Non-pigmented ciliary epithelial cell (primary cell): ENCODE data around the gene UPK3BL2.
"Not testable (repeated sequence)": the region's sequence is repeated elsewhere in the genome, so short reads cannot be mapped to it uniquely, and the experiment has no call there.

Experiments used
- DNase-seq: peaks from one replicate; pipeline ENCODE4 v3.0.0-alpha.2; 2010; ENCODE audit warnings: low read depth

Gene UPK3BL2

DNA sequence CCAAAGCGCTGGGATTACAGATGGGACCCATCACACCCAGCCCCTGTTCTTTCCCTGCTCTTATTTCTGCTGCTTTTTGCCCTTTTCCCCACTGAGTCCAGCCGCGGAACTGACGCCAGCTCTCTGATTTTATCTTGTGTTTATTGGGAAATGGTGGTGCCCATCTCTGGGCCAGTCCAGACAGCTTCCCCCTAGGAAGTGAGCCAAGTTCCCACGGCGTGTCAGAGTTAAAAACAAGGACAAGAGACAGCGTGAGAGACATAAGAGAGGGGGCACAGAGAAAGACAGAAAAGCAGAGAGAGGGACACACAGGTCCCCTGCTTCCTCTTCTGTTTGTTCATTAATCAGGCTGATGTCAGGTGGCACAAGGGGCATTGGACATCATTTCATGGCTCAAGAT, 11.9 kb downstream of the UPK3BL2 start:
- not testable (repeated sequence) for DNase-seq

DNA sequence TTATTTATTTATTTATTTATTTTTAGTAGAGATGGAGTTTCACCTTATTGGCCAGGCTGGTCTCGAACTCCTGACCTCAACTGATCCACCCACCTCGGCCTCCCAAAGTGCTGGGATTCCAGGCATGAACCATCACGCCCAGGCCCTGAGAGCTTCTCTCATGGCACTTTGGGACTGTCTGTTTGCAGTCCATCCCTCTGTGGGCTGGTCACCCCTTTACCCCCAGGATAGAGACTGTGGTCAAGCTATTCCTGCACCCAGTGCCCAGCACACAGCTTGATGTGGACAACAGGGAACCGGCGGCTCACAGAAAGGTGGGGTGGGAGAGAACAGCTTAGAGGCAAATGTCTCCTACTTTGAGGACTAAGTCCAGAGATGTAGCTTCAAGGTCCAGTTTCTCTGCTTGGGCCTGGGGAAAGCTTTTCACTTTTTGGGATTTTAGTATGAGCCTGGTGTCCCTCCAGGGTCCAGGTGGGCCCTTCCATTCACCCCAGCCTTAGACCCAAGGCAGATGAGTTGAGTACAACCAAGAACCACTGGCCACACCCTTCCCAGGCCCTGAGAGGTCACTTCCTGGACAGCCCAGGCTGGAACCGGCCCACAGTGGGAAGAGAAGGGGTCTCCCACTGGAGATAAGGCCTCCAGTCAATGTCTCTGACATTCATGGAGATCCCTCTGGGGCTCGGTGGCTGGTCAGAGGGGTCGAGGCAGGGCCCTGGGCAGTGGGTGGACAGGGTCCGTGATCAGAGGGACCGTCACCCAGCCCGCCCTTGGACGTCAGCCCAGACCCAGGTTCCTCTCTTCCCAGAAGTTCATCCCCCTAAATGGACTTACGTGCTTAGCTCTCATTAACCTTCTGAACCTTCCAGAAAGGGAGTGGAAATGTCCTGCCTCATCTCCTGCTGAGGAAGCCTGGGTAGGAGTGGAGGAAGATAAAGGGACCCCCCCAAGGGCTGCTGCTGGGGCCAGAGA, 15.4 kb downstream of the UPK3BL2 start:
- not testable (repeated sequence) for DNase-seq

DNA sequence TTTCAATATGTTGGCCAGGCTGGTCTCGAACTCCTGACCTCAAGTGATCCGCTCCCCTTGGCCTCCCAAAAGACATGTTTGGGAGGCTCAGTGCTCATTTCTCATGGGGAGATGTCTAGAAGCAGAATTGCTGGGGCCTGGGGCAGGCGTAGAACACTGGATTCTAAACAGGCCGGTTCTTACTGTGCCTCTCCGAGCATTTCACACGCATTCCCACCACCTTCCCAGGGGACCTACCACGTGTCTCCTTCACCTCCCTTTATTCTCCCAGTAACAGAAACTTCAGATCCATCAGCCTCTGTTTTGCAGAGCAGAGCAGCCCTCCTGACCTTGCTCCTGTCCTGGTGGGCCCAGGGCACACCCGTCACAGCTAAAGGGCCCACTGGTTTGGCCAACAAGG, 16.3 kb downstream of the UPK3BL2 start:
- DNase-seq, result not testable (repeated sequence)

DNA sequence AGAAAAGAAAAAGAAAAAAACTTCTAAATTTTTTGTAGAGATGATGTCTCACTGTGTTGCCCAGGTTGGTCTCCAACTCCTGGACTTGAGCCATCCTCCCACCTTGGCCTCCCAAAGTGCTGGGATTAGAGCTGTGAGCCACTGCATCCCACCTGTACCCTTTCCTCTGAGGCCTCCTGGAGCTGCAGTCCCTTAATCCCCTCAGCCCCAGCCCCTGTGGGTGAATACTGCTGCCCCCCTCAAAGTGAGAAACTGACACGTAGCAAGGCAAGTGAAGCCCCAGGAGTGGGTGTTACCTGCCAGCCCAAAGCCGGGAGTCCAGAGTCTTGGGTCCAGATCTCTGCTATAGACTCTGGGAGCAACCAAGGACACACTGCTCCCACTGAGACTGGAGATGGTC, 18.7 kb downstream of the UPK3BL2 start:
- DNase-seq, result not testable (repeated sequence)

DNA sequence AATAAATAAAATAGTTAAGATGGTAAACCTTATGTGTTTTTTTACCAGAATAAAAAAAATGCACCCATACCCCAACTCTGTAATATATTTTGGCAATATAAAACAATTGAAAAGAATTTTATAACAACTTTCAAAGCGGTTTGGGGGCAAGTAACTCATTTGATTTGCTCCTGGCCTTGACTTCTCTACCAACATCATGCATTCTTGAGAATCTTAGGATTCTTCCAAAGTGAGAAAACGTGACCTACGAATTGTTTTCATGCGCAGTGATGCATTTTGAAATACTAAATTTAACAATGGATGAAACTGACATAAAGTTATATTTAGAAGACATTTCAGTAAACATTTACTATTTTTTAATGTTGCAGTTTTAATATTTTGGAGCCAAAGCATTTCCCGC, 22.7 kb downstream of the UPK3BL2 start:
- DNase-seq, result not testable (repeated sequence)

DNA sequence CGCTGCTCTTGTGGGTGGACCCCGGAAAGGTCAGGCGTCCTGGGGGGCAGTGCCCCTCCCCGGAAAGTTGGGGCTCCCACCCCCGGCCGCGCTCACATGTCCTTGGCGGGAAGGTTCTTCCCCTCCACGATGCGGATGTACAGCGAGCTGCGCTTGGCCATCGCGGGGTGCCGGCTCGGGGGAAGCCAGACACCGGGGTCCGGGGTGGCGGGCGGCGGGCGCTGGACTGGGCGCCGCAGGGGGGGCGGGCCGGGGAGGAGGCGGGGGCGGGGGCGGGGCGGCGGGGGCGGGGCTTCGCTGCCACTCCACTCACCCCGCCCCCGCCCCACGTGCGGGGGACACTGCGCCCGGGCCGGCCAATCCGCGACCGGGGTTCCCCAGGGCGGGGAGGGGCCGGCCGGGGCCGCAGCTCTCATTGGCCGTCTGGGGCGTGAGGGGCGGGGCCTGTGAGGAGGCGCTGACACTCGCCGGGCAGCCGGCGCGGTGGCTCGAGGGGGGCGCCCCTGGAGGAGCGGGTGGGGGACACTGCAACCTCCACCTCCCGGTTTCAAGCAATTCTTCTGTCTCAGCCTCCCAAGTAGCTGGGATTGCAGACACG, 25.8 kb downstream of the UPK3BL2 start, which contains the start of gene RASA4B:
Gene RASA4B, minus strand, starts transcription at position 228 of the 598 bp plus-strand sequence. Its CDS starts 67 bp downstream, at position 161.
- not testable (repeated sequence) for DNase-seq

DNA sequence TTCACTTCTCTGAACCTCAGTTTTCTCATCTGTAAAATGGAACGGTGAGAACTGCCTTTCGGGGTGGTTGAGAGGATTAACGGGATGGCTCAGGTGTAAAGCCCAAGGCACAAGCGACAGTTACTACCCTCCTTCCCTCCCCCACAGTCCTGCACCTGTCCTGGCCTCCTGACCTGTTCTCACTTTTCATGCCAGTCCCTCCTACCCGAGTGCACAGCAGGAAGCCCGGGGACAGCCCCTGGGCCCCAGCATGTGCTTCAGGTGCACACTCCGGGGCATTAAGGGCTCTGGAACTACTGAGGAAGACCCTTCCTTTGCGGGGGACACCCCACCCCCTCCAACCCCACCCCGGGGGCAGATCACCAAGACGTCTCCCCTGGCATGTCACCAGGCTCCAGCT, 26.5 kb downstream of the UPK3BL2 start:
- DNase-seq, result not testable (repeated sequence)

DNA sequence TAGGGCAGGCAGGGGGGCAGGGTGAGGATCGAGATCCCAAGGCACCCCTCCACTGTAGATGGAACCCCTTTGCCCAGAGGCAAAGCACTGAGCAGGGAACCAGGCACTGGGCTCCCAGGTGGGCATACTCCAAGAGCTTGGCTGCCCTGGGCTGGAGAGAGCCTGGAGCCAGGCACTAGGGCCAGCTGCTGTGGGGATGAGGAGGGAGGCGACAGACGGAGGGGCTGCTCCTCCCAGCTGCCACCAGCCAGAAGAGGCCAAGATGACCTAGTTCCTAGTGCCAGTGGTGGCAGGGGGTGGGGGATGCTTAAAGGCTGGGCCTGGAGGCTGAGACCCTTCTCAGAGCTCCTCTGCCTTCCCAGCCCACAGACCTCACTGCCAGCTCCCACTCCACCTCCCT, 27.6 kb downstream of the UPK3BL2 start:
- not testable (repeated sequence) for DNase-seq

DNA sequence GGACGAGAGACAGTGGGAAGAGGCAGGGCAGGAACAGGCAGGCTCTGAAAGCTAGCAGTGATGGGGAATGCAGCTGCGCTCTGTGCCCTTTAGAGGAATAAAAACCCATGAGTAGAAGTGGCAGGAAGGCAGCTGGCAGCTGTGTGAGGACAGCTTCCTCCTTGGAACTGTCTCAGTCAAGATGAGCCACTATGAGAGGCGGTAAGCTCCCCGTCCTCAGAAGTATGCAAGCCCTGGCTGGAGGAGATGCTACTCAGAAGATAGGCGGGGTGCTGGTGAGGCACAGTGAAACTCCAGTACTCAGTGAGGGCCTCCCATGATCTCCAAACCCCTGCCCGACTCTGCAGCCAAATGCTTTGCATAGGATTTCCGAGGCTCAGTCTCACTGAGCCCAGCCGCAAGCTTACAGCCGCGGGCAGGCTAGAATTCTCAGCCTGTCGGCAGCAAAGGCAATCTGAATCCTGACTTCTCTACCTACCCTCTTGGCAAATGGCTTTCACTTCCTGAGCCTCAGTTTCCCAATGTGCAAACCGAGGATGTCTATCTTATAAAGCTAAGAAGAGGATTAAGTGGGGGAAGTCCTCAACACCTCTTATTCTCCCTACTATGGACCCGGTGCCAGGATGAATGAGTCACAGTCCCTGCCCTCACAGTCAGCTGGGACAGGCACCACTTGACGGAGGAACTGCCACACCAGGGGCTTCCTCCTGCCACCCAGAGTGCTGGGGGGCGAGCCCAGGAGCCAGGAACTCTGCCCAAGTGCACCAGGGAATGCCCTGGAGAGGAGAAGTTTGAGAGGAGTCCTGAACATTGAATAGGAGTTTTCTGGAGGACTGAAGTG, 28.4 kb downstream of the UPK3BL2 start:
- DNase-seq, result not testable (repeated sequence)

DNA sequence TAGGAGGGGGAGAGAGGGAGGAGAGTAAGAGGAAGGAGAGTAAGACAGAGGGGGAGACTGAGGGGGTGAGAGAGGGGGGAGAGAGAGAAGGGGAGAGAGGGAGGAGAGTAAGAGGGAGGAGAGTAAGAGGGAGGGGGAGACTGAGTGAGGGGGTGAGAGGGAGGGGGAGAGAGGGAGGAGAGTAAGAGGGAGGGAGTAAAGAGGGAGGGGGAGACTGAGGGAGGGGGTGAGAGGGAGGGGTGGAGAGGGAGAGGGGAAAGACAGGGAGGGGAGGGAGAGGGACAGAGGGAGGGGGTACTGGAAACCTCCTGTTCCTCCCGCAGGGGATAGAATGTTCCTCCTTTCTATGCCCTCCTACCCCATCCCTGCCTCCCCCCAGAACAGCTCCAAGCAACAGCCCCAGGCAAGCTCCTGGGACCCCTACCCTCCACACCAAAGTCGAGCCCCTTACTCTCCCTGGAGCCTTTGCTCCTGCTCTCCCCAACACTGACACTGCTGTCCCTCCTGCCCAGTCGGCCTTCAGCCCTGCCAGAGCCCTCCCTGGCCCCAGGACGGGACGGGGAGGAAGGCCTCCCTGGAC, 30.8 kb downstream of the UPK3BL2 start:
- not testable (repeated sequence) for DNase-seq

DNA sequence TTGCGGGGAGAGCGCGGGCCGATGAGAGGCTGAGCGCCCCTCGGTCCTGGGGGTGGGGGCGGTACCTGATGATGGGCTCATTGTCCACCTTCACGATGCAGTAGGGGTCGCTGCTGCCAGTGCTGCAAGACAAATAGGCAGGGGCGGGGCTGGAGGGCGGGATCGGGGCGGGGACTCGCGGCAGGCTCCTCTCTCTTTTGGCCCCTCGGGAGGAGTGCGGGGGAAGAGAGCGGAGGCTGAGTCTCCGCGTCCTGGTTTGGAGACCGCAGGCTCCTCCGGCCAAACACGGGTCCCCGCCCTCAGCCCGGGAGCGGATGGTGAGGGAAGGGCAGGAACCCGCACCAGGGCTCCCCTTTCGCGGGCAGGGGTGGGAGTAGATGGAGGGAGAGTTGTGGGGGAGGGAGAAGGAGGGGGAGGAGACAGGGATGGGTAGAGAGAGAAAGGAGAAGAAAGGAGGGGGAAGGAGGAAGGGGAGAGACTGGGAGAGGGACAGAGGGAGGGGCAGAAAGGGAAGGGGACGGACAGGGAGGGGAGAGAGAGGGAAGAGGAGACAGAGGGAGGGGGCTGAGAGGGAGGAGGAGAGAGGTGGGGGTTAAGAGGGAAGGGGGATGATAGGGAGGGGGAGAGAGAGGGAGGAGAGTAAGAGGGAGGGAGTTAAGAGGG, 31.5 kb downstream of the UPK3BL2 start:
- DNase-seq, result not testable (repeated sequence)

DNA sequence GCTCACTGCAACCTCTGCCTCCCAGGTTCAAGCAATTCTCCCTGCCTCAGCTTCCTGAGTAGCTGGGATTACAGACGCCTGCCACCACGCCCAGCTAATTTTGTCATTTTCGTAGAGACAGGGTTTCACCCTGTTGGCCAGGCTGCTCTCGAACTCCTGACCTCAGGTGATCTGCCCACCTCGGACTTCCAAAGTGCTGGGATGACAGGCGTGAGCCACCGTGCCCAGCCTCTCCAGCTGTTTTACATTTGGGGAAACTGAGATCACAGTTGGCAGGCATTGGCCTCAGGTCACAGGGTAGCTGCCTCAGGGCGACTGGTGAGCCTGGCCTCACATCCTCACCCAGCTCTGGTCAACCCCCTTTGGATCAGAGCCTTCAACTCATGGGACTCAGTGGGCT, 32.9 kb downstream of the UPK3BL2 start:
- DNase-seq, result not testable (repeated sequence)

DNA sequence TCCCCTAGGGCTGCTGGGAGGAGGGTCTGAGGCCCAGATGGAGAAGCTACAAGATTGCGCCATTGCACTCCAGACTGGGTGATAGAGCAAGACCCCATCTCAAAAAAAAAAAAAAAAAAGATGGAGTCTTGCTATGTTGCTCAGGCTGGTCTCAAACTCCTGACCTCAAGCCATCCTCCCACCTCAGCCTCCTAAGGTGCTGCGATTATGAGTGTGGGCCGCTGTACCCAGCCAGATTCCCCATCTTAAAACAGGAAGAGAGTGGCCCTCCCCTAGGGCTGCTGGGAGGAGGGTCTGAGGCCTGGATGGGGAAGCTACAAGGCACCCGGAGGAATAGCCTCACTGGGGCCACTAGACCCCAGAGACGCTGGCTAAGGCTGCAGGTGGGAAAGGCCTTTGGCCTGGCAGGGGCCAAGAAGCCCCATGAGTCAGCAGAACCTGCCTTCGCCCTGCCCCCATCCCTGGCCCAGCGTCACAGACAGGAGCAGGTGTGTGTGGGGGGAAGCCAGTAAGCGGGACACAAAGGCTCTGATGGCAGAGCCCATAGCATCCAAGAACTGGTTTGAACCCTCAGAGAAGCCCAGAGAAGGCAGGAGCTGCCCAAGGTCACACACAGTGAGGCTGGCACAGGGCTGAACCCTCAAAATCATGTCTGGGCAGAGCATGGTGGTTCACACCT, 35.9 kb downstream of the UPK3BL2 start:
- not testable (repeated sequence) for DNase-seq

DNA sequence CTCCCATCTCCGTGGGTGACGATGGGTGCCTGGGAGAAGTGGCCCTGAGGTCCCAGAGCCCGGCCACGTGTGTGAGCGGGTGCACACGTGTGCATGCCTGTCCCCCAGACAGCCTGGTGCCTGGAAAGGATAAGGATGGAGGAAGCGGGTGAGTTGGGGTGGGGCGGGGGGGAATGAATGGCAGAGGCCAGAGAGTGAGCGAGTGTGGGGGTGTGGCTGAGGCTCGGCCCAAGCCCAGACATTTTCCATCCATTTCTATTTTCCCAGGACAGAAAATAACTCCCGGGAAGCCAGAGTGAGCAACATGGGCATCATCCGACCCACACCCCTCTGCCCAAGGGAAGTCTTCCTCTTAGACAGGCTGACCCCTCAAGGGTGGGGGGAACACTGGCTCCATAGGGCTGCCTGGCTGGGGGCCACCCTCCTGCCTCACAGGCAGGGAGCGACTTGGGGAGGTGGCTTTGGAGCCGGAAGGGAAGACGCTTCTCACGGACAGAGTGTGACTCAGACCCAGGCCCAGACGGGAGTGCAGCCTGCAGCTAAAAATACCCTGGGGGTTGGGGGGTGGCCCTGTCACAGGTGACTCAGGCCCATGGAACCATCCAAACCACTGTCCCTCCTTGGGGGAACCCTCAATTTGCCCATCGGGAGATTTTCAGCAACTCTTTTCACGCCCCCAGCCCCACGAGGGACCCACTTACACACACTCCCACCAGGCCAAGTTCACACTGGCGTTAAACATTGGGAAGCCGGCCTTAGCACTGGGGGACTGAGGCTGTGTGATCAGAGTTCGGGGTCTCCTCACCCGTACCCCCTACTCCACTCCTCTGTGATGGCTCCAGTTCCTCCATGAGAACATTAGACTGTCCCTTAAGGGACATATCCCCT, 38.0 kb downstream of the UPK3BL2 start:
- DNase-seq, result not testable (repeated sequence)

DNA sequence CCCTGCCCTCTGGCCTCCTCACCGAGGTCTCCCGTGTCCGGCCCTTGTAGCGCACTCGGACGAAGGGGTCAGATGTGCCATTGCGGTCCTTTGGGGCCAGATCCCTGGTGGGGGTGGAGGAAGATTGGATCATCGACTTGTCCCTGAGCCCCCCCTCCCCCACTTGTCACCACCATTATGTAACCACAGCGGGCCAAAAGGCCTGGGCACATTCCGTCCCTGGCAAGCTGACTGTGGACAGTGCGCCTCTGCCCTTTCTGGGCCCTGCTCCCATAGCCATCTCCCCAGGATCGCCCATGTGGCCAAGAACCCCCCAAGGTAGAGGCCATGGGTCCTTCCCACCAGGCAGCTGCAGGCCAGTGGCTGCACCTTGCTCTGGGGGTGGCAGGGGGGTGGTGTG, 40.4 kb downstream of the UPK3BL2 start:
- not testable (repeated sequence) for DNase-seq

DNA sequence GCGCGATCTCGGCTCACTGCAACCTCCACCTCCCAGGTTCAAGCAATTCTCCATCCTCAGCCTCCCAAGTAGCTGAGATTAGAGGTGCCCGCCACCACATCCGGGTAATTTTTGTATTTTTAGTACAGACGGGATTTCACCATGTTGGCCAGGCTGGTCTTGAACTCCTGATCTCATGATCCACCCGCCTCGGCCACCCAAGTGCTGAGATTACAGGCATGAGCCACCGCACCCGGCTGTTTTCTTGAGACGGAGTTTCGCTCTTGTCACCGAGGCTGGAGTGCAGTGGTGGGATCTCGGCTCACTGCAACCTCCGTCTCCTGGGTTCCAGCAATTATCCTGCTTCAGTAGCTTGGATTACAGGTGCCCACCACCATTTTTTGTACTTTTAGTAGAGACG, 45.2 kb downstream of the UPK3BL2 start:
- DNase-seq, result not testable (repeated sequence)

DNA sequence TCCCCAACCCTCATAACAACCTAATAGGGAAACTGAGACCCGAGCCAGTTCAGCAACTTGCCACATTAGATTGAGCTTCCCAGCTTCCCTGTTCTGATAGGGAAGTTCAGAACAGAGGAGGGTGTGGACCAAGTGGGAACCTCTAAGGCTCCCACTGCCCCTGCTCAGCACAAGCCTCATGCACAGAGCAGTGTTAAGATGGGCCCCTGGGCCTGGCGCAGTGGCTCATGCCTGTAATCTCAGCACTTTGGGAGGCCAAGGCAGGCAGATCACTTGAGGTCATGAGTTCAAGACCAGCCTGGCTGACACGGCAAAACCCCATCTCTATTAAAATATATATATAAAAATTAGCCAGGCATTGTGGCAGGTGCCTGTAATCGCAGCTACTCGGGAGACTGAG, 46.2 kb downstream of the UPK3BL2 start:
- DNase-seq, result not testable (repeated sequence)

DNA sequence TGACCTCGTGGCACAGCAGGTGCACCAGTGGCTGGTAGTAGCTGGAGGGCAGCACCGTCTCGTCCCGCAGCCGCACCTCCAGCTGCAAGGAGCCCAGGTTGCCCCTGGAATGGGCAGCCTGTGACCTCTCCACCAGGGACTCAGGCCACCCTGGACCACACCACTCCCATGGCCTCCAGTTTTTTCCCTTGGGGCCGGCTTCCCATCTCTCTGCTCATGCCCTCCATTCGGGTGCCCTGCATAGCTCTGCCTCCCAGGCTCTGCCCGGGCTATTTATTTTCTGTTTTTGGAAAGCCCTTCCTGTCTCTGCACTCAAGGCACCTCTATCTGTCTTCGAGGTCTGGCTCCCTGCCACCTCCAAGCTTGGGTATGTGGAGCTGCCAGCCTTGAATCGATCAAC, 46.6 kb downstream of the UPK3BL2 start:
- DNase-seq, result not testable (repeated sequence)

DNA sequence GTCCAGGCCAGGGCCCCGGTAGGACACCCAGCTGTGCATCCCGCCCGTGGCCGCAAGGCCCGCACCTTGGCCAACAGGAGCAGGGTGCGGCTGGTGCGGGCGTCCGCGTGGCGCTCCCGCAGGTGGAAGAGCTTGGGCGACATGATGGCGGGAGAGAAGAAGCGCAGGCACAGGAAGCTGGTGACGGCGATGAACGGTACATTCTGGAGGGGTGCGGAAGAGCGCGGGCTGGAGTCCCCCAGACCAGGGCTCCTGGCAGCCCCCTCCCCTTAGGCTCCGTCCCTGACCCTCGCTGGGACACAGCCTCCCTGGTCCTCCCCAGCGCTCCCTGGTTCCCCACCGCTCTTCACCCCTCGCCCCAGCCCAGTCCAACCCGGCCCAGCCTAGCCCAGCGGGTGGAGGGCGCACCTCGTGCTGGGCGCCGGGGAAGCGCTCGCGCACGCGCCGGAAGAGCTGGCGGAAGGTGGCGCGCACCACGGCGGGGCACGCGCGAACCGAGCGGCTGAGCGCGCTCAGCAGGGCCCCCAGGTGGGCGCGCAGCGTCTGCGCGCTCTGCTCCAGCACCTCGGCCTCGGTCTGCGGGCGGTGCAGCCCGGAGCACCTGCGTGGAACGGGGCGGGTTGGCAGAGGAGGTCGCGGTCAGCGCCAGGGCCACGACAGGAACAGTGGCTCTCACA, 48.9 kb downstream of the UPK3BL2 start:
- DNase-seq, result not testable (repeated sequence)
